ENCODE measurements around the gene CCDC97.

CCDC97 gene

DNA sequence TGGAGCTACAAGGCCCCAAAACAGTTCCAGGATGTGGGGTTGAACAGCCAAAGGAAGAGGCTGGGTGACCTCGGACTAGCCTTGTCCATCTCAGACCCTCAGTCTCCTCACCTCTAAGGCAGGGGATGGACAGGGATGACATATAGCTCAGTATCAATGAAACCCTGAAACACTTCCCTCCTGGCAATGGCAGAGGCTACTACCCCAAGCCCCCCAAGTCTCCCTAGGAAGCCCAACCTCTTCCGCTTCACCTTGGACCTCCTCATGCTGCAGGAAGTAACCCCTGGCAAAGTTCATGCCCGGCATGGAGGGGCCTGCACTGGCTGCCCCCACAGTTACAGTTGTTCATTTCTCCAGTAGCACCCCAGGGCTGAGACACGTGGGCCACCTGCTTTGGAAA, 10.6 kb downstream of the CCDC97 start:
- DNase-seq = no peak

DNA sequence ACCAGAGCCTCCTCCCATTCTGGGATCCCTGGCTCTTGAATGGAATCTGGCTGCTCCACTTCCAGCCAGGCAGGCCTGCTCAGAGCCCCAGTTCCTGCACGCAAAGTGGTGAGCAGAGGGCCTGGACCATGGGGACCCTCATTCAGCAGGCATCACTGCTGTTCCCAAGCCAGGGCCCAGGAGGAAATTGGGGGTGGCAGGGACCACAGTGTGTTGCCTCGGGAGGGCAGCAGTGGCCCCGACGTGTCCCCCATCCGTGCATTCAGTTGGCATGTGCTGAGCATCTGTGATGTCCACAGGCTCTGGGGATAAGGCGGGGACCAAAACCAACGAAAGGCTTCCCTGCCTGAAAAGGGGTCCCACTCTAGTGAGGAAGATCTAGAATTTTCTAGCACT, 11.2 kb downstream of the CCDC97 start:
- DNase-seq = no peak

GRCh38 chr19:41321600-41322270, 11.8 kb downstream of the CCDC97 start:
- DNase-seq = peak; percentile 61

- no peak for DNase-seq
Observed at GRCh38 chr19:41322451-41322850, 12.5 kb downstream of the CCDC97 start.

- DNase-seq = no peak
Observed at GRCh38 chr19:41323023-41323422, 13.1 kb downstream of the CCDC97 start.

GRCh38 chr19:41323430-41324125, 13.6 kb downstream of the CCDC97 start:
- peak; percentile 98 for DNase-seq

- DNase-seq = no peak
Observed at GRCh38 chr19:41324231-41324702, 14.3 kb downstream of the CCDC97 start.

GRCh38 chr19:41324921-41325639, 15.1 kb downstream of the CCDC97 start:
- peak; percentile 84 for DNase-seq

- DNase-seq = no peak
Observed at GRCh38 chr19:41325640-41325946, 15.6 kb downstream of the CCDC97 start.

- peak; percentile 80 for DNase-seq
Observed at GRCh38 chr19:41325947-41326706, 16.2 kb downstream of the CCDC97 start.

- DNase-seq = peak; percentile 33
Observed at GRCh38 chr19:41327076-41327575, 17.2 kb downstream of the CCDC97 start.

DNA sequence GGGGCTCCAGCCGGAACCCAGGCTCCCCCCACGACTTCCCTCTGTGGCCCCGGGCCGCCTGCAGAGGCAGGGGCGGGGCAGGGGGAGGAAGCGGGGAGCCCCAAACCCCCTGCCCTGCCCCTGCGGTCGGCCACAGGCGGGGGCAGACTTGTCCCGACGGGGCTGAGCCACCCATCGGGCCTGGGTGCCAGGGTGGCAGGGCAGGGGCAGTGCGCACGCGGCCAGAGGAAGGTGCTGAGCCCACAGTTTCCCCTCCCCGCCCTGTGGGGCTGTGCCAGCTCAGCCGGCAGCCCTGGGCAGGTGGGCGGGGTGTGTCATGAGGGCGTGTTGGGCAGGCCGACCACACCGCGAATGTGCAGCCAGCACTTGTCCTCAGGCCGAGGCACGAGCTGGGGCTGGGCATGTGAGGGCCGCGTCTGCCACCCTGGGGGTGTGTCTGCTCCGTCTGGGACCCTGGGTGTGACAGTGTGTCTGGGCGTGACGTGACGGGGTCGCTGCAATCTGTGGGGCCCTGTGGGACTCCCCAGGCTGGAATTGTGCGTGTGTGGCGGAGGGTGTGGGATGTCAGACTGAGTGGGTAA, 17.7 kb downstream of the CCDC97 start:
- DNase-seq = peak; percentile 23

GRCh38 chr19:41328157-41328841, 18.3 kb downstream of the CCDC97 start:
- DNase-seq = no peak

- DNase-seq = no peak
Observed at GRCh38 chr19:41328842-41329225, 18.9 kb downstream of the CCDC97 start.

- no peak for DNase-seq
Observed at GRCh38 chr19:41330481-41330880, 20.5 kb downstream of the CCDC97 start.

GRCh38 chr19:41330946-41331678, 21.1 kb downstream of the CCDC97 start:
- DNase-seq = no peak

GRCh38 chr19:41332000-41332399, 22.0 kb downstream of the CCDC97 start:
- DNase-seq = no peak

GRCh38 chr19:41332468-41332867, 22.5 kb downstream of the CCDC97 start:
- no peak for DNase-seq

GRCh38 chr19:41334793-41335192, 24.8 kb downstream of the CCDC97 start:
- no peak for DNase-seq

DNA sequence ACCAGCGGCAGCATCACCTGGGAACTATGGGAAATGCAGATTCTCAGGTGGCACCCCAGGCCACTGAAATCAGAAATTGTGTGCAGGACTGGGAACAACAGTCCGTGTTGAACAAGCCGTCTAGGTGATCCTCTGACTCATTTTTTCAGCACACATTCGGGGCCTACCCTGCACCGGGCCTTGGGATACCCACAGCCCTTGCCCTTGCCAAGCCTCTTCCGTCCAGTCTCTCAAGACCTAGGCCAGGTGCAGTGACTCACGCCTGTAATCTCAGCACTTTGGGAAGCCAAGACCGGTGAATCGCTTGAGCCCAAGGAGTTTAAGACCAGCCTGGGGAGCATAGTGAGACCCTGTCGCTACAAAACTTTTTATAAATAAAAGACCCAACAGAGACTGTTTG, 25.5 kb downstream of the CCDC97 start:
- DNase-seq = no peak

DNA sequence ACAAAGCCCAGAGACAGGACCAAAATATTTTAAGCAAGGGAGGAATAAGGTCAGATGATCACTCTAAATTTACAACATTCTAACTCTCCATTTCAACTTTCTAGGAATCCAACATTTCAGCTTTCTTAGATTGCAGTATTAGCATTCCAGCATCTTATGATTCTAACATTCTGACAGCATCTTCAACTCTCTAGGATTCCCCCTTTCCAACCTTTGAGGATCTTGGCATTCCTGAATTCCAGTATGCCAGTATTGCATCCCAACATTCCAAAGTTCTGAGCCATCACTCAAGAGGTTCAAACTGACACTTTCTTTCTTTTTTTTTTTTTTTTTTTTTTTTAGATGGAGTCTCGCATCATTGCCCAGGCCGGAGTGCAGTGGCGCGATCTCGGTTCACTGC, 30.0 kb downstream of the CCDC97 start:
- peak; percentile 83 for DNase-seq

Data from fibroblast of skin of right quadriceps (primary cell).